Astrocyte of the hippocampus (primary cell): ENCODE results near the gene COL4A1.

Source experiments
- DNase-seq: peaks from one replicate; pipeline ENCODE4 v3.0.0; 2011; ENCODE audit warnings: low read depth, low spot score

Gene COL4A1

GRCh38 chr13:110341445-110342244, 34.7 kb upstream of the COL4A1 start:
- peak; percentile 70 for DNase-seq

- peak; percentile 79 for DNase-seq
Measured at GRCh38 chr13:110340812-110341444, 34.0 kb upstream of the COL4A1 start.

- no peak for DNase-seq
Measured at GRCh38 chr13:110339975-110340550, 33.1 kb upstream of the COL4A1 start.

GRCh38 chr13:110339263-110339662, 32.3 kb upstream of the COL4A1 start:
- no peak for DNase-seq

- DNase-seq: peak; percentile 96
Measured at GRCh38 chr13:110338441-110339101, 31.6 kb upstream of the COL4A1 start.

- DNase-seq: no peak
Measured at GRCh38 chr13:110337247-110337646, 30.3 kb upstream of the COL4A1 start.

- DNase-seq: no peak
Measured at GRCh38 chr13:110336681-110337080, 29.7 kb upstream of the COL4A1 start.

GRCh38 chr13:110336108-110336507, 29.2 kb upstream of the COL4A1 start:
- DNase-seq: no peak

GRCh38 chr13:110334841-110335490, 28.0 kb upstream of the COL4A1 start:
- peak; percentile 82 for DNase-seq

- DNase-seq: peak; percentile 92
Measured at GRCh38 chr13:110334256-110334655, 27.3 kb upstream of the COL4A1 start.

GRCh38 chr13:110333837-110334236, 26.9 kb upstream of the COL4A1 start:
- DNase-seq: no peak

- DNase-seq: no peak
Measured at GRCh38 chr13:110332750-110333149, 25.8 kb upstream of the COL4A1 start.

- DNase-seq: peak; percentile 97
Measured at GRCh38 chr13:110331362-110331761, 24.4 kb upstream of the COL4A1 start.

- peak; percentile 71 for DNase-seq
Measured at GRCh38 chr13:110330491-110331011, 23.6 kb upstream of the COL4A1 start.

- peak; percentile 78 for DNase-seq
Measured at GRCh38 chr13:110329798-110330461, 23.0 kb upstream of the COL4A1 start.

GRCh38 chr13:110329258-110329657, 22.3 kb upstream of the COL4A1 start:
- DNase-seq: no peak

- no peak for DNase-seq
Measured at GRCh38 chr13:110328573-110328972, 21.6 kb upstream of the COL4A1 start.

GRCh38 chr13:110327051-110327721, 20.2 kb upstream of the COL4A1 start:
- DNase-seq: peak; percentile 91

GRCh38 chr13:110326263-110326904, 19.4 kb upstream of the COL4A1 start:
- DNase-seq: no peak
